ENCODE measurements around the gene BRDT. TPM values are rescaled to one million over a fixed set of nuclear protein-coding genes. Genes with fewer than 3 reads are reported as not detected.

The BRDT gene
- total RNA-seq, 1 experiment from 2014 or later, result not detected

DNA sequence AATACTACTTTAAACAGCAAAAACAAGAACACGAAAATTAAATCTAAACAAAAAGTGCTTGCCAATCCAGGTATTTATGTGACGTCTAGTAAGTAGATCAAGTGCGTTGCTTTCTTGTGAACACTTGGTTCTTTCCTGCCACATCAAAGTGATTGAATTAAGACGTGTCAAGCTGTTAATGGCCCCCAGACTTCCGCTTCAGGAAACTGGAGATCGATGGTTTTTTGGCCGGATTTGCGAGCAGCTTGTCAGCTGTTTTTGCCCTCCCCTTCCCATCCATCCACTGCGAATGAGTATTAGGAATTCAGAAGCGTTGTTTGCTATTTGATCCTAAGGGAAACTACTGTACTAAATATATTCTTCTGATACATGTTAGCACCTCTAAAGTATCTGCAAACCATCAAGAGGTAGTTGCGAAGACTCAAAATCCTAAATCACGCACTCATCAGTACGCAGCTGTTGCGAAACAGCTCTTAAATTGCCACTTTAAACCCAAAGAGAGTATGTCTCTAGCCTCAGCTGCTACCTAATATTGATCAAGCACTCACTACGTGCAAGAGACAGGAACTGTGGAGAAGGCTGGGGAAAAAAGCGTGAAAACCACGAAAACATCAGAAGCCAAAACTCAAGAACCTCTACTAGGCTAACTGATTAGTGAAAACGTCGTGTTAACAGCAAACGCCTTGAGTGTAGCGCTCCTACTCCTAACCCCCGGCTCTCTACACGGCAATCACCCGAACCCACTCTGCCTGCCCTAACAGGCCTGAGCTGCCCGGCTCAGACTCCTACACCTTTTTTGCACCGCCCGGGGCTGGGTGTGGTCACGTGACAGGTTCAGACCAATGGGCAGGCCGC, 473 bp upstream of the BRDT start:
- Histone ChIP-seq H3K9ac (ENCODE audit: low read length) (no peak overlapping the region), H3K27me3 (ENCODE audit: low read length) (no peaks in the 10 kb centered on the region), H3K4me2 (ENCODE audit: low read depth, low read length, poor library complexity, severe bottlenecking) (no peak overlapping the region), H2AFZ (ENCODE audit: low read length) (no peak overlapping the region), H3K4me1 (ENCODE audit: low read length) (no peaks in the 10 kb centered on the region), H3K9me3 (ENCODE audit: low read length) (no peaks in the 10 kb centered on the region), H4K20me1 (ENCODE audit: insufficient read depth, low read depth, low read length) (no peaks in the 10 kb centered on the region), H3K27ac (ENCODE audit: low read length) (no peak overlapping the region), H3K36me3 (ENCODE audit: insufficient read depth, low read length) (no peaks in the 10 kb centered on the region), H3K9me2 (replicated peaks; ENCODE audit: insufficient read depth, low read length) (no peaks in the 10 kb centered on the region), H3K4me3 (ENCODE audit: low read length) (no peak overlapping the region), H3K79me2 (ENCODE audit: low read length) (no peaks in the 10 kb centered on the region)
- DNase-seq, result no peak

DNA sequence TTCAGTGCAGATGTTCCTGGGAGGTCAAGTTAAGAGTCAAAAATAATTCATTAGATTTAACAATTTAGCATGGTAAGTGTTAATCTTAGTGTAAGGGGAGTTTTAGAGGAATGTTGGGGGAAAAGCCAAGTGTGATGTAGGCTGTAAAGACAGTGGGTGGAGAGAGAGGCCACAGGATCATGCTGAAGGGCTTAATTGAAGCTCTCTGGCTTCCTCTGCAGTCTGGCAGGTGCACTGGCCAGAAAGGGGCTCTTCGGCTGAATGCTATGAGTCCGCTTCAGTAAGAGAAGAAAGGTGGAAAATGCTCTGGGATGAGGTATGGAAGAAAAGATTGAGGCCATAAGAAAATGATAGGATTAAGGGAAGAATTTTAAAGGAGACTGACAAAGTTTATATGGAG, 3.0 kb downstream of the BRDT start:
- Histone ChIP-seq H4K20me1 (ENCODE audit: insufficient read depth, low read depth, low read length) (no peaks in the 10 kb centered on the region), H3K4me2 (ENCODE audit: low read depth, low read length, poor library complexity, severe bottlenecking) (no peak overlapping the region), H3K79me2 (ENCODE audit: low read length) (no peaks in the 10 kb centered on the region), H3K4me1 (ENCODE audit: low read length) (no peaks in the 10 kb centered on the region), H3K9ac (ENCODE audit: low read length) (no peak overlapping the region), H3K9me2 (replicated peaks; ENCODE audit: insufficient read depth, low read length) (no peaks in the 10 kb centered on the region), H3K36me3 (ENCODE audit: insufficient read depth, low read length) (no peaks in the 10 kb centered on the region), H3K9me3 (ENCODE audit: low read length) (no peaks in the 10 kb centered on the region), H3K27me3 (ENCODE audit: low read length) (no peaks in the 10 kb centered on the region), H3K27ac (ENCODE audit: low read length) (no peak overlapping the region), H2AFZ (ENCODE audit: low read length) (no peak overlapping the region), H3K4me3 (ENCODE audit: low read length) (no peak overlapping the region)
- no peak for DNase-seq

DNA sequence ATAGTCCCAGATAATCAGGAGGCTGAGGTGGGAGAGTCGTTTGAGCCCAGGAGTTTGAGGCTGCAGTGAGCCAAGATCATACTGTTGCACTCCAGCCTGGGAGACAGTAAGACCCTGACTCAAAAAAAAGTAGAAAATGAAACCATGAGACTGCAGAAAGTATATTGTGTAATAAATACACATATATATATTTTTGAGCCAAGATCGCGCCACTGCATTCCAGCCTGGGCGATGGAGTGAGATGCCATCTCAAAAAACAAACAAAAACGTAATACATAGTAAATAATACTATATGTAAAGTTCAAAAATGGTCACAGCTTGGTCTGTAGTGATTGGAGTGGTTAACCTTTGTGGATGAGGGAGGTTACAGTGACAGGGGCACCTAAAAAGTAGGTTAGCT, 9.7 kb downstream of the BRDT start:
- Histone ChIP-seq H3K9ac (ENCODE audit: low read length) (no peak overlapping the region), H3K9me3 (ENCODE audit: low read length) (no peaks in the 10 kb centered on the region), H3K4me3 (ENCODE audit: low read length) (no peak overlapping the region), H3K9me2 (replicated peaks; ENCODE audit: insufficient read depth, low read length) (no peaks in the 10 kb centered on the region), H3K4me1 (ENCODE audit: low read length) (no peaks in the 10 kb centered on the region), H3K27ac (ENCODE audit: low read length) (no peak overlapping the region), H2AFZ (ENCODE audit: low read length) (no peak overlapping the region), H3K27me3 (ENCODE audit: low read length) (no peaks in the 10 kb centered on the region), H3K79me2 (ENCODE audit: low read length) (no peaks in the 10 kb centered on the region), H3K4me2 (ENCODE audit: low read depth, low read length, poor library complexity, severe bottlenecking) (no peak overlapping the region), H3K36me3 (ENCODE audit: insufficient read depth, low read length) (no peaks in the 10 kb centered on the region), H4K20me1 (ENCODE audit: insufficient read depth, low read depth, low read length) (no peaks in the 10 kb centered on the region)
- no peak for DNase-seq

DNA sequence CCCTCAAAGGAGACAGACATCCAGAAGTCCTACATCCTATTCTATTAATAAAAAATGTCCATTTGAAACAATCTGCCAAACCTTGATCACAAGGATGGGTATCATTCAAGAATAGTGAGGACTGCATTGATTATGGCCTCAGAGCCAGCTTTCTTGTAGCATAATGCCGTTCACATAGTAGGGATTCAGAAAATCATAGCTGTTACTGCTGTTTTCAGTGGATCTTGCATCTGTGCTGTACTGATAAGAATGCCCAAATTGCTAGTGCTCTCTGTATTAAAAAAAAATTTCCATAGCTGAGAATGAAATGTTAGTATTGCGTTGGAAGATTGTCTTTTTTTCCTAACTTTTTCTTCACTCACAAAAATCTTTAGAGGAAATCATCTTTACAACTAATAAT, 19.1 kb downstream of the BRDT start:
- H3K9ac ChIP-seq (ENCODE audit: low read length), result no peak overlapping the region
- no peaks in the 10 kb centered on the region for H3K36me3 ChIP-seq (ENCODE audit: insufficient read depth, low read length)
- no peak overlapping the region for H3K27ac ChIP-seq (ENCODE audit: low read length)

DNA sequence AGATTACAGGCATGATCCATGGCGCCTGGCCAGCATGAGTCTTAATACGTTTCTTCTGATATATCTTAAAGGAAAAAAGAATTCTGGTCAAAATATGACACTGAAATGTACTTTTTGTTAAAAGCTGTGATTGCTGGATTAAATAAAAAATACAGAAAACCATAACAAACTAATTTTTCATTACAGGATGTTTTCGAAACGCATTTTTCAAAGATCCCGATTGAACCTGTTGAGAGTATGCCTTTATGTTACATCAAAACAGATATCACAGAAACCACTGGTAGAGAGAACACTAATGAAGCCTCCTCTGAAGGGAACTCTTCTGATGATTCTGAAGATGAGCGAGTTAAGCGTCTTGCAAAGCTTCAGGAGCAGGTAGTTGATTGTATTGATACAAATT, 30.2 kb downstream of the BRDT start:
- Histone ChIP-seq H3K4me1 (ENCODE audit: low read length) (no peaks in the 10 kb centered on the region), H2AFZ (ENCODE audit: low read length) (no peak overlapping the region), H3K4me3 (ENCODE audit: low read length) (no peak overlapping the region), H3K79me2 (ENCODE audit: low read length) (no peaks in the 10 kb centered on the region), H3K27me3 (ENCODE audit: low read length) (no peaks in the 10 kb centered on the region), H3K9ac (ENCODE audit: low read length) (no peak overlapping the region), H3K27ac (ENCODE audit: low read length) (no peak overlapping the region), H3K9me2 (replicated peaks; ENCODE audit: insufficient read depth, low read length) (no peaks in the 10 kb centered on the region), H4K20me1 (ENCODE audit: insufficient read depth, low read depth, low read length) (no peaks in the 10 kb centered on the region), H3K9me3 (ENCODE audit: low read length) (no peaks in the 10 kb centered on the region), H3K36me3 (ENCODE audit: insufficient read depth, low read length) (no peaks in the 10 kb centered on the region), H3K4me2 (ENCODE audit: low read depth, low read length, poor library complexity, severe bottlenecking) (no peak overlapping the region)
- DNase-seq, result no peak

More for the DNA sequence above, 19.1 kb downstream of the BRDT start:
- Histone ChIP-seq H3K9me2 (replicated peaks; ENCODE audit: insufficient read depth, low read length) (no peaks in the 10 kb centered on the region), H3K27me3 (ENCODE audit: low read length) (no peaks in the 10 kb centered on the region), H2AFZ (ENCODE audit: low read length) (no peak overlapping the region), H3K4me2 (ENCODE audit: low read depth, low read length, poor library complexity, severe bottlenecking) (no peak overlapping the region), H3K4me3 (ENCODE audit: low read length) (no peak overlapping the region), H3K9me3 (ENCODE audit: low read length) (no peaks in the 10 kb centered on the region), H4K20me1 (ENCODE audit: insufficient read depth, low read depth, low read length) (no peaks in the 10 kb centered on the region), H3K79me2 (ENCODE audit: low read length) (no peaks in the 10 kb centered on the region), H3K4me1 (ENCODE audit: low read length) (no peaks in the 10 kb centered on the region)
- no peak for DNase-seq

DNA sequence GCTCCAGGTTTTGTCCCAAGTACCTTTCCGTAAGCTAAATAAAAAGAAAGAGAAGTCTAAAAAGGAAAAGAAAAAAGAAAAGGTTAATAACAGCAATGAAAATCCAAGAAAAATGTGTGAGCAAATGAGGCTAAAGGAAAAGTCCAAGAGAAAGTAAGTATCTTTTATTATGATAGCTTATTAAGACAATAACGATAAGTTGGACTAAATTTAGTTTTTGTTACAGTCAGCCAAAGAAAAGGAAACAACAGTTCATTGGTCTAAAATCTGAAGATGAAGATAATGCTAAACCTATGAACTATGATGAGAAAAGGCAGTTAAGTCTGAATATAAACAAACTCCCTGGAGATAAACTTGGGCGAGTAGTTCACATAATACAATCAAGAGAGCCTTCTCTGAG, 31.5 kb downstream of the BRDT start:
- Histone ChIP-seq H3K4me2 (ENCODE audit: low read depth, low read length, poor library complexity, severe bottlenecking) (no peak overlapping the region), H3K36me3 (ENCODE audit: insufficient read depth, low read length) (no peaks in the 10 kb centered on the region), H3K4me3 (ENCODE audit: low read length) (no peak overlapping the region), H4K20me1 (ENCODE audit: insufficient read depth, low read depth, low read length) (no peaks in the 10 kb centered on the region), H3K27ac (ENCODE audit: low read length) (no peak overlapping the region), H3K9me2 (replicated peaks; ENCODE audit: insufficient read depth, low read length) (no peaks in the 10 kb centered on the region), H3K9me3 (ENCODE audit: low read length) (no peaks in the 10 kb centered on the region), H3K79me2 (ENCODE audit: low read length) (no peaks in the 10 kb centered on the region), H2AFZ (ENCODE audit: low read length) (no peak overlapping the region), H3K9ac (ENCODE audit: low read length) (no peak overlapping the region), H3K4me1 (ENCODE audit: low read length) (no peaks in the 10 kb centered on the region), H3K27me3 (ENCODE audit: low read length) (no peaks in the 10 kb centered on the region)
- DNase-seq, result no peak

DNA sequence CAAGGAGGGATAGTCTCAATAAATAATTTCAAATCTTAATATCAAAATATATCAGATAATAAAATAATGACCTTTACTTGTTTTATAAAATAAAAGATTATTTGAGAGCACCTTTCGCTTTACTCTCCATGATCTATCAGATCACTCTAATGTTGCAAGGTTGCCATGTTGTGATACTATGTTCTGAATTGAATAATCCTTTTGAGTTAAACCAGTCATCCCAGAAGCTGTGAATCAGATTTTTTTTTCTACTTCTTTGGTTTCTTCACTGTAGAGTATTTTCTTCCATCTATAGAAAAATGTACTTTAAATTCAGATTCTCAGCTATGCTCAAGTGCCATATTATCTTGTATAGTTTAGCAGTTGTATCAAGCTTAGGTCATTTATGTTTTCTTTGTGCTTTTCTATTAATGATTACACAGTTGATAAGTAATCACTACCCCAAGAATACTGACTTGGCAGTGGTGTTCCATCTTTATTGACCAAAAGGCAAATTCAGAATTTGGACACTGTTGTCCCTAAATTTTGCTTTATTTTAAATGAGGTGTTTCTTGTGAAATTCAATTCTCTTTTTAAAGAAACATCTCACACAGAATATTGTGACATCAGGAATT, 32.9 kb downstream of the BRDT start:
- H4K20me1 ChIP-seq (ENCODE audit: insufficient read depth, low read depth, low read length), result no peaks in the 10 kb centered on the region
- no peaks in the 10 kb centered on the region for H3K27me3 ChIP-seq (ENCODE audit: low read length)
- no peaks in the 10 kb centered on the region for H3K9me2 ChIP-seq (replicated peaks; ENCODE audit: insufficient read depth, low read length)
- H3K4me3 ChIP-seq (ENCODE audit: low read length), result no peak overlapping the region
- H3K4me2 ChIP-seq (ENCODE audit: low read depth, low read length, poor library complexity, severe bottlenecking), result no peak overlapping the region
- no peak for DNase-seq
- H2AFZ ChIP-seq (ENCODE audit: low read length), result no peak overlapping the region
- no peak overlapping the region for H3K9ac ChIP-seq (ENCODE audit: low read length)
- no peaks in the 10 kb centered on the region for H3K79me2 ChIP-seq (ENCODE audit: low read length)
- no peaks in the 10 kb centered on the region for H3K9me3 ChIP-seq (ENCODE audit: low read length)
- no peaks in the 10 kb centered on the region for H3K4me1 ChIP-seq (ENCODE audit: low read length)
- no peaks in the 10 kb centered on the region for H3K36me3 ChIP-seq (ENCODE audit: insufficient read depth, low read length)
- H3K27ac ChIP-seq (ENCODE audit: low read length), result no peak overlapping the region

DNA sequence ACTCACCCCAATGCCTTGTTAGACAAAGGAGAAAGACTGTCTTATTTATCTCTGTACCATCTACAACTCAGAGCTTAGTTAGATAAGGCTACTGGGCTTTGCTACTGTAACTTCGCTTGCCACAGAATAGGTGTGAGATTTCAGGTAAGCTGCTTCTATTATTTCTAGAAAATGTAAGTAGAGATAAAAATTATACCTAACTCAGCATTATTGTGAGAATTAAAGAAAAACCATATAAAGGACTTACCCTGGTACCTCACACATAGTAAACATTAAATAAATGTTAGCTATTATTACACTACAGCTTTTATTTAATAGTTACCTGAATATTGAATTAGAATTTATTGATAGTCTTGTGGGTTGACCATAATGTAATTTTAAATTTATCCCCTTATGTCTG, 44.1 kb downstream of the BRDT start:
- H3K9me3 ChIP-seq (ENCODE audit: low read length), result no peaks in the 10 kb centered on the region
- H4K20me1 ChIP-seq (ENCODE audit: insufficient read depth, low read depth, low read length), result no peaks in the 10 kb centered on the region
- H3K79me2 ChIP-seq (ENCODE audit: low read length), result no peaks in the 10 kb centered on the region
- DNase-seq, result no peak
- H3K4me3 ChIP-seq (ENCODE audit: low read length), result no peak overlapping the region
- no peaks in the 10 kb centered on the region for H3K36me3 ChIP-seq (ENCODE audit: insufficient read depth, low read length)
- H3K27ac ChIP-seq (ENCODE audit: low read length), result no peak overlapping the region
- no peaks in the 10 kb centered on the region for H3K27me3 ChIP-seq (ENCODE audit: low read length)
- no peaks in the 10 kb centered on the region for H3K9me2 ChIP-seq (replicated peaks; ENCODE audit: insufficient read depth, low read length)
- H3K4me1 ChIP-seq (ENCODE audit: low read length), result no peaks in the 10 kb centered on the region
- H2AFZ ChIP-seq (ENCODE audit: low read length), result no peak overlapping the region
- no peak overlapping the region for H3K4me2 ChIP-seq (ENCODE audit: low read depth, low read length, poor library complexity, severe bottlenecking)
- no peak overlapping the region for H3K9ac ChIP-seq (ENCODE audit: low read length)
